ENCODE results near the gene RFX7.
"Not testable (repeated sequence)": the region's sequence is repeated elsewhere in the genome, so short reads cannot be mapped to it uniquely, and the experiment has no call there.

The RFX7 gene

GRCh38 chr15:56205061-56205876, 38.4 kb downstream of the RFX7 start:
- no peak for DNase-seq (ENCODE audit: low read depth)

- not testable (repeated sequence) for DNase-seq (ENCODE audit: low read depth)
These were observed 40.3 kb downstream of the RFX7 start for GRCh38 chr15:56203312-56203922.

- no peak for DNase-seq (ENCODE audit: low read depth)
These were observed 41.0 kb downstream of the RFX7 start for GRCh38 chr15:56202701-56203100.

- no peak for DNase-seq (ENCODE audit: low read depth)
These were observed 44.6 kb downstream of the RFX7 start for GRCh38 chr15:56199038-56199437.

GRCh38 chr15:56194035-56194434, 49.6 kb downstream of the RFX7 start:
- DNase-seq (ENCODE audit: low read depth), result no peak

- DNase-seq (ENCODE audit: low read depth), result no peak
These were observed 50.8 kb downstream of the RFX7 start for GRCh38 chr15:56192659-56193442.

GRCh38 chr15:56187665-56188064, 56.0 kb downstream of the RFX7 start:
- DNase-seq (ENCODE audit: low read depth), result no peak

GRCh38 chr15:56185980-56186379, 57.7 kb downstream of the RFX7 start:
- no peak for DNase-seq (ENCODE audit: low read depth)

- no peak for DNase-seq (ENCODE audit: low read depth)
These were observed 59.2 kb downstream of the RFX7 start for GRCh38 chr15:56184516-56184915.

GRCh38 chr15:56180851-56181250, 62.8 kb downstream of the RFX7 start:
- no peak for DNase-seq (ENCODE audit: low read depth)

GRCh38 chr15:56176996-56177395, 66.7 kb downstream of the RFX7 start:
- no peak for DNase-seq (ENCODE audit: low read depth)

- DNase-seq (ENCODE audit: low read depth), result no peak
These were observed 67.9 kb downstream of the RFX7 start for GRCh38 chr15:56175788-56176187.

GRCh38 chr15:56174649-56175048, 69.0 kb downstream of the RFX7 start:
- no peak for DNase-seq (ENCODE audit: low read depth)

- no peak for DNase-seq (ENCODE audit: low read depth)
These were observed 75.3 kb downstream of the RFX7 start for GRCh38 chr15:56168394-56168793.

GRCh38 chr15:56165234-56165633, 78.4 kb downstream of the RFX7 start:
- no peak for DNase-seq (ENCODE audit: low read depth)

- DNase-seq (ENCODE audit: low read depth), result no peak
These were observed 82.7 kb downstream of the RFX7 start for GRCh38 chr15:56160966-56161365.

- DNase-seq (ENCODE audit: low read depth), result no peak
These were observed 86.8 kb downstream of the RFX7 start for GRCh38 chr15:56156877-56157276.

- not testable (repeated sequence) for DNase-seq (ENCODE audit: low read depth)
These were observed 88.4 kb downstream of the RFX7 start for GRCh38 chr15:56155278-56155677.

- not testable (repeated sequence) for DNase-seq (ENCODE audit: low read depth)
These were observed 88.9 kb downstream of the RFX7 start for GRCh38 chr15:56154768-56155167.

- no peak for DNase-seq (ENCODE audit: low read depth)
These were observed 93.5 kb downstream of the RFX7 start for GRCh38 chr15:56150204-56150603.

- no peak for DNase-seq (ENCODE audit: low read depth)
These were observed 95.6 kb downstream of the RFX7 start for GRCh38 chr15:56148064-56148463.

- no peak for DNase-seq (ENCODE audit: low read depth)
These were observed 96.9 kb downstream of the RFX7 start for GRCh38 chr15:56146756-56147155.

GRCh38 chr15:56128081-56128480, 115.6 kb downstream of the RFX7 start:
- no peak for DNase-seq (ENCODE audit: low read depth)
